DND-41 (cell line): ENCODE measurements around the gene SLC25A44.

Experiments
- CTCF ChIP-seq: IDR thresholded peaks from 2 replicates; pipeline ENCODE4 v1.5.1; 2012; ENCODE audit warnings: borderline replicate concordance, low read length, moderate library complexity, mild to moderate bottlenecking; ENCODE audit not compliant: poor library complexity, severe bottlenecking; ENCODE audit errors: extremely low read depth
- EZH2 ChIP-seq: IDR thresholded peaks from 3 replicates; pipeline ENCODE4 v1.6.1; 2012; ENCODE audit warnings: borderline replicate concordance, low read depth, mild to moderate bottlenecking, moderate library complexity, low read length, inconsistent platforms; ENCODE audit not compliant: severe bottlenecking

GRCh38 chr1:156145650-156146019 is 48.3 kb upstream of the SLC25A44 start:
- no peak for TF ChIP-seq CTCF
- TF ChIP-seq EZH2 = no peak
